Measurements from ENCODE around the gene HSPA1A.
"Not testable (repeated sequence)": the region's sequence is repeated elsewhere in the genome, so short reads cannot be mapped to it uniquely, and the experiment has no call there.

The HSPA1A gene

DNA sequence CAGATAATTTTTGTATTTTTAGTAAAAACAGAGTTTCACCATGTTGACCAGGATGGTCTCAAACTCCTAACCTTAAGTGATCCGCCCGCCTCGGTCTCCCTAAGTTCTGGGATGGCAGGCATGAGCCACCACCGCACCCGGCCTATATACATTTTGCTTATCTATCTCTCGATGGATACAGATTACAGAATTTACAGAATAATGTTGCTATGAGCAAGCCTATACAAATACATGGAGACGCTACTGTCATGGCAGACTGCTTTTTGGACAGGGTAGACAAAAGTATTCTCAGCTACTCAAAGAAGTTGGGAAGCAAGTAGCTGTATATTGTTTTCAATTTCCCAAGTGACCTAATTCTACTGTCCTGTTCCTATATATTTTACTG lies 1.9 kb upstream of the HSPA1A start:
- DNase-seq: no peak

DNA sequence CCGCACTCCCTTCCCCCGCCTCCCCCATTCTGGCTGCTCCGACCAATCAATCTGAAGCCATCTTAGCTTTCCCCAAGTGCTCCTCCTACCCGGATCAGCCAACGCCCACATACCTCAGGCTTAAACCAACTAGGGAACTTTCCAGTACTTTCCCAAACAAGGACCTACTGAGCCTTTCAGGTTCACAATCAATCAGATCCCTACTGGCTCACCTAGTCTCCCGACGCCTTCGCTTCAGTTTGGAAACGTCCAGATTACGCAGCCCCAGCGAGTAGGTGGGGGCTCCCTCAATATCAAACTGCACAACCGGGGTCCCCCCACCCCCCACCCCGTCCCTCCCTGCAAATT lies 692 bp upstream of the HSPA1A start:
- peak; percentile 90 for DNase-seq

DNA sequence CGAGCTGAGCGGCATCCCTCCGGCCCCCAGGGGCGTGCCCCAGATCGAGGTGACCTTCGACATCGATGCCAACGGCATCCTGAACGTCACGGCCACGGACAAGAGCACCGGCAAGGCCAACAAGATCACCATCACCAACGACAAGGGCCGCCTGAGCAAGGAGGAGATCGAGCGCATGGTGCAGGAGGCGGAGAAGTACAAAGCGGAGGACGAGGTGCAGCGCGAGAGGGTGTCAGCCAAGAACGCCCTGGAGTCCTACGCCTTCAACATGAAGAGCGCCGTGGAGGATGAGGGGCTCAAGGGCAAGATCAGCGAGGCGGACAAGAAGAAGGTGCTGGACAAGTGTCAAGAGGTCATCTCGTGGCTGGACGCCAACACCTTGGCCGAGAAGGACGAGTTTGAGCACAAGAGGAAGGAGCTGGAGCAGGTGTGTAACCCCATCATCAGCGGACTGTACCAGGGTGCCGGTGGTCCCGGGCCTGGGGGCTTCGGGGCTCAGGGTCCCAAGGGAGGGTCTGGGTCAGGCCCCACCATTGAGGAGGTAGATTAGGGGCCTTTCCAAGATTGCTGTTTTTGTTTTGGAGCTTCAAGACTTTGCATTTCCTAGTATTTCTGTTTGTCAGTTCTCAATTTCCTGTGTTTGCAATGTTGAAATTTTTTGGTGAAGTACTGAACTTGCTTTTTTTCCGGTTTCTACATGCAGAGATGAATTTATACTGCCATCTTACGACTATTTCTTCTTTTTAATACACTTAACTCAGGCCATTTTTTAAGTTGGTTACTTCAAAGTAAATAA lies 2.0 kb downstream of the HSPA1A start:
- not testable (repeated sequence) for DNase-seq

DNA sequence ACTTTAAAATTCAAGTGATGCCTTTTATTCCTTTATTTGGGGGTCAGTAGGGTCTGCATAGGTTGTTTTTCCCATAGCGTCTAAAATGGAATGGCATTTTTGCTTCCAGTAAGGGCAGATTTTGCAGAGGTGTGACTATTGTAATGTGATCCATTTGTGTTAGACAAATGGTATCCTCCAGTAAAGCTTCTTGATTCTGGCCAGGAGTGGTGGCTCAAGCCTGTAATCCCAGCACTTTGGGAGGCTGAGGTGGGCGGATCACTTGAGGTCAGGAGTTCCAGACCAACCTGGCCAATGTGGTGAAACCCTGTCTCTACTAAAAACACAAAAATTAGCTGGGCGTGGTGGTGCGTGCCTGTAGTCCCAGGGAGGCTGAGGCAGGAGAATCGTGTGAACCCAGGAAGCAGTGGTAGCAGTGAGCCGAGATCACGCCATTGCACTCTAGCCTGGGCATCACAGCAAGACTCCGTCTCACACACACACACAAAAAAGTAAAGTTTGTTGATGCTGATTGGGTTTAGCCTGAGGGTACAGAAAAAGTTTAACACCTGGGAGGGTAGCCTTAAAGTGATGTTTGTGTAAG lies 2.7 kb downstream of the HSPA1A start:
- not testable (repeated sequence) for DNase-seq

DNA sequence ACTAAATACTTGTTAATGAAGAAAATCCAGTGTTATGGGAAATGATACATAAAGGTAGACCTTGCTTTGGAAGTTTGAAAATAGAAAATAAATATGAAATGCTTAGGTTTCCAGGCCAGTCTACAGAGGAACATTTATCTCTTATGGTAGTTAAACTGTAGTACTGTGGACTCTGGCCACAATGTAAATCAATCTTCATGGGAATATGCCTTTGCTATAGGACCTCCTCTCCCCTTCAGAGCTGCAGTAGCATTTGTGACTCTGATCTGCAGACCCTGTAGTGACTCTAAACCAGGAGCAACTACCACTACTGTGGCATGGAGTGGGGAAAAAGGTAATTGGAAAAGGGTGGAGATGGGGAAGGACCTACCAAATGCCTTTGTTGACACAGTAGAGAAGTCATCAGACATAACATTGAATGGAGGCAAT lies 4.5 kb downstream of the HSPA1A start:
- DNase-seq: no peak

DNA sequence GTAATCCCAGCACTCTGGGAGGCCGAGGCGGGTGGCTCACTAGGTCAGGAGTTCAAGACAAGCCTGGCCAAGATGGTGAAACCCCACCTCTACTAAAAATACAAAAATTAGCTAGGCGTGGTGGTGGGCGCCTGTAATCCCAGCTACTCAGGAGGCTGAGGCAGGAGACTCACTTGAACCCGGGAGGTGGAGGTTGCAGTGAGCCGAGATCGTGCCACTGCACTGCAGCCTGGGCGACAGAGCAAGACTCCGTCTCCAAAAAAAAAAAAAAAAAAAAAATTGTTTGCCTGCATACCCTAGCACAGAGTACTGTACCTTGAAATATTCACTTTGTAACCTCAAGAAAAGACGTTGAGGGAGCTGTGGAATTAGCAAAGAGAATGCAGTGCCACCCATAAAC lies 5.1 kb downstream of the HSPA1A start:
- DNase-seq: not testable (repeated sequence)

DNA sequence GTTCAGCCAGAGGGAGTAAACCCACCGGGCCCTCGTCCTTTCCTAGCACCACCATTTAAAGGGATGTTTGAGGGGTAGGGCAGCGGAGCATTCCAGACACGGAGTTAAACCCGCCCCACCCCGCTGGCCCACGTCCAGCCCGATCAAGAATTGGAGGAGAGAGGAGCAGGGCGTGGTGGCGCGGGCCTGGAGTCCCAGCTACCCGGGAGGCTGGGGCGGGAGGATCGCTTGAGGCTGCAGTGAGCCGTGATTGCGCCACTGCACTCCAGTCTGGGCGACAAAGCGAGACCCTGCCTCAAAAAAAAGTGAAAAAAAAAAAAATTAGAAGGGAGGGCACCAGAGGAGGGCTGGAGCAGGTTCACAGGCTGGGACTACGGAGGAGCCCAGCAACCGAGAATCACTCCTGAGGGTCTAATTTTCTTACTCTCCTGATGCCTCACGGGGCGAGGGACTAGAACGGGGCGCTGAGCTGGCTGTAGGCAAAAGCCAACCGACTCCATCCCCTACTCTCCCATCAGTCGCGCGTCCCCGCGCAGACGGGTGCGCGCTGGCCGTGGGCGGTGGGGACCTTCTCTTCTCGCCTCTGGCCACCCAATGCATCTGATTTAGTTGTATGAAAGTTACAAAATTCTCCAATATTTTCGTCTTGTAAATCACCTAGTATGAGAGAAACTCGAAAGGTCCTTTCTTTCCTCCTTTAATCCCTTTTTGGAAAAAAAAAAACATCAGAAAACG lies 6.1 kb downstream of the HSPA1A start:
- DNase-seq: no peak

DNA sequence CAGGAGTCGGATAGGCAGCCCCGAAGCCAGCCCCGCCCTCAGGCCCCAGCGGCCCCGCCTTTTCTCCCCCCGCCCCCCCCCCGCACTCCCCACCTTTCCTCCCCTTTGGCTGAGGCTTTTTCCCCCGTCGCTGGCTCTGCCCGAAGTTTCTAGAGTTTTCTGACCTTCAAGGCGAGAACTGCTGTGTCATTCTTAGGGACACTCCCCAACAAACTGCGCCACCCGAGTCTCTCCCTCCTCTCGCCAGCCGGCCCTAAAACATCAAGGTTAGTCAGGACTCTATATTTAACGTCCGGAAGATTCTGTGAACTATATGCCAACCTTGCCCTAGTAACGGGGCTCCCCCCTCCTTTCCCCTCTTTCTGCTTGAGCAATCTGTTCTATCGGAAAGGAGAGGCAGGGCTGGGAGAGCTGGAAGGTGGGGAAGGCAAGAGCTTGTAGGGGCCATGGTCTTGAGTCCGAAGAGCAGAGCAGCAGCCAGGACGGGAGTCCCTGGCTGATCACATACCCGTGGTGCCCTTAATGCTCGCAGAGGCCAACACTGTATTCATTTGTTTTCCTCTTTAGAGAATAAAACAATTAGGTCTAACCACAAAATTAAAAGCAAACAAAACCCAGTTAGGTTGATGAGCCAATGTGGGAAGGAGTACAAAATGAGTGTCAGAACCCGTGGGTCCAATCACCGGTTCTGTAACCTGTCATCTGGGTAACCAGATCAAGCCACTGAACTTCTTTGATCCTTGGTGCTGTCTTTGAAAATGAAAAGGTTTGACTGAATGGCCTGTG lies 6.9 kb downstream of the HSPA1A start:
- no peak for DNase-seq

DNA sequence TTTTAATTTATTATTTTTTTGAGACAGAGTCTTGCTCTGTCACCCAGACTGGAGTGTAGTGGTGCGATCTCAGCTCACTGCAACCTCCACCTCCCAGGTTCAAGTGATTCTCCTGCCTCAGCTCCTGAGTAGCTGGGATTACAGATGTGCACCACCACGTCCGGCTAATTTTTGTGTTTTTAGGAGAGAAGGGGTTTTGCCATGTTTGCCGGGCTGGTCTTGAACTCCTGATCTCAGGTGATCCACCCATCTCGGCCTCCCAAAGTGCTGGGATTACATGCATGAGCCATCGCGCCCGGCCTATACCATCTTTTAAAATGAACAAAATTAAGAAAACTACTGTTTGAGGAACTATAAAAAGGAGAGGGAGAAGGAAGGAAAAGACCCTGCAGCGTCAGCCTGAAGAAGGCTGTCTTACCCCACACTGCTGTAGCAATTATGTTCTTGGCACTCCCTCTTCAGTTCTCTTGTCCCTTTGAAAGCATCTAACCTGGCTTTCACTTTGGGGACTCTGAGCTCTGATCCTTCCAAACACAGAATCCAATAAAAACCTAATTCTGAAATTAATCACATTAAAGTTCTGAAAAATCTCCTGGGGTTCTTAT lies 8.4 kb downstream of the HSPA1A start:
- not testable (repeated sequence) for DNase-seq

DNA sequence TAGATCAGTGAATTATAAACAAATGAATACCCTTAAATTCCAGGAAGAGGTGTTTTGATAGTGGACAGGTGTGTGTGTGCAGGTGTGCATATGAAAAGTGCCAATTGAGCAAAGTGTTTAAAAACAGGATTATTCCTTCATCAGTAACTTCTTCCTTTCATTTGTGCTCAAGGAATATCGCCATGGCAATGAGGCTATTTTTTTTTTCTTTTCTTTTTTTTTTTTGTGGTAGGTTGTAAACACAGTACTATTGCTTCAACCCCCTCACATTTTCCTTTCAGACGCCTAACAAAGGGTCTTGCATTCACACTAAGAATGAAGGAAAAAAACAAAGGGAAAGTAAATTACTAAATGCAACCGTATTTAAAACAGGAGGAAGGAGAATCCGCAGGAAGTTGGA lies 10.2 kb downstream of the HSPA1A start:
- DNase-seq: no peak

DNA sequence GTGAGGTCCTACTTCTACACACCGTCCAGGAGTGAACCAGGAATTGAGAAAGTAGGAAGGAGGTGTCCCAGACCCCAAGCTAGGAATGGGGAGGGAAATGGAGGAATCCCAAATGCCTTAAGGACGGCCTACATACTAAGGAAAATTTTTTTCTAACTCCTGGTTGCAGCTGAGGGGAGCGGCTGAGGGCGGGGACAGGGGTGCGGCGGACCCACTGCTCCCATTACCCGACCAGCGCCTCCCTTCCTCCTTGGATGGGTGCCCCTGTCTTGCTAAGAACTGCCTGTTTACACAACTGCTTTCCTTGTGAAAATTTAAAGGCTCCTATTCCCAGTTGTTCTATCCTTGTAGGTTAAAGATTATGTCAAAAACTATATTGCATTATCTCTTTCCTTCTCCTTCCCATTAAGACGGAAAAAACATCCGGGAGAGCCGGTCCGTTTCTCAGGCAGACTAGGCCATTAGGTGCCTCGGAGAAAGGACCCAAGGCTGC lies 11.5 kb downstream of the HSPA1A start:
- DNase-seq: no peak

DNA sequence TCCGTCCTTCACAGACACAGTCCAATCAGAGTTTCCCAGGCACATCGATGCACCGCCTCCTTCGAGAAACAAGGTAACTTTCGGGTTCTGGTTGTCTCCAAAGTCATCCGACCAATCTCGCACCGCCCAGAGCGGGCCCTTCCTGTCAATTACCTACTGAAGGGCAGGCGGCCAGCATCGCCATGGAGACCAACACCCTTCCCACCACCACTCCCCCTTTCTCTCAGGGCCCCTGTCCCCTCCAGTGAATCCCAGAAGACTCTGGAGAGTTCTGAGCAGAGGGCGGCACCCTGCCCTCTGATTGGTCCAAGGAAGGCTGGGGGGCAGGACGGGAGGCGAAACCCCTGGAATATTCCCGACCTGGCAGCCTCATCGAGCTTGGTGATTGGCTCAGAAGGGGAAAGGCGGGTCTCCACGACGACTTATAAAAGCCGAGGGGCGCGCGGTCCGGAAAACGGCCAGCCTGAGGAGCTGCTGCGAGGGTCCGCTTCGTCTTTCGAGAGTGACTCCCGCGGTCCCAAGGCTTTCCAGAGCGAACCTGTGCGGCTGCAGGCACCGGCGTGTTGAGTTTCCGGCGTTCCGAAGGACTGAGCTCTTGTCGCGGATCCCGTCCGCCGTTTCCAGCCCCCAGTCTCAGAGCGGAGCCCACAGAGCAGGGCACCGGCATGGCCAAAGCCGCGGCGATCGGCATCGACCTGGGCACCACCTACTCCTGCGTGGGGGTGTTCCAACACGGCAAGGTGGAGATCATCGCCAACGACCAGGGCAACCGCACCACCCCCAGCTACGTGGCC lies 12.1 kb downstream of the HSPA1A start, which contains the start of gene HSPA1B:
TSS of gene HSPA1B (plus strand) at position 453 of the 794 bp plus-strand sequence. CDS start at position 666, 213 bp downstream.
- peak; percentile 94 for DNase-seq

DNA sequence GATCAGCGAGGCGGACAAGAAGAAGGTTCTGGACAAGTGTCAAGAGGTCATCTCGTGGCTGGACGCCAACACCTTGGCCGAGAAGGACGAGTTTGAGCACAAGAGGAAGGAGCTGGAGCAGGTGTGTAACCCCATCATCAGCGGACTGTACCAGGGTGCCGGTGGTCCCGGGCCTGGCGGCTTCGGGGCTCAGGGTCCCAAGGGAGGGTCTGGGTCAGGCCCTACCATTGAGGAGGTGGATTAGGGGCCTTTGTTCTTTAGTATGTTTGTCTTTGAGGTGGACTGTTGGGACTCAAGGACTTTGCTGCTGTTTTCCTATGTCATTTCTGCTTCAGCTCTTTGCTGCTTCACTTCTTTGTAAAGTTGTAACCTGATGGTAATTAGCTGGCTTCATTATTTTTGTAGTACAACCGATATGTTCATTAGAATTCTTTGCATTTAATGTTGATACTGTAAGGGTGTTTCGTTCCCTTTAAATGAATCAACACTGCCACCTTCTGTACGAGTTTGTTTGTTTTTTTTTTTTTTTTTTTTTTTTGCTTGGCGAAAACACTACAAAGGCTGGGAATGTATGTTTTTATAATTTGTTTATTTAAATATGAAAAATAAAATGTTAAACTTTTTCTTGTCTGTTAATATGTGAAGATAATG lies 14.4 kb downstream of the HSPA1A start:
- no peak for DNase-seq

DNA sequence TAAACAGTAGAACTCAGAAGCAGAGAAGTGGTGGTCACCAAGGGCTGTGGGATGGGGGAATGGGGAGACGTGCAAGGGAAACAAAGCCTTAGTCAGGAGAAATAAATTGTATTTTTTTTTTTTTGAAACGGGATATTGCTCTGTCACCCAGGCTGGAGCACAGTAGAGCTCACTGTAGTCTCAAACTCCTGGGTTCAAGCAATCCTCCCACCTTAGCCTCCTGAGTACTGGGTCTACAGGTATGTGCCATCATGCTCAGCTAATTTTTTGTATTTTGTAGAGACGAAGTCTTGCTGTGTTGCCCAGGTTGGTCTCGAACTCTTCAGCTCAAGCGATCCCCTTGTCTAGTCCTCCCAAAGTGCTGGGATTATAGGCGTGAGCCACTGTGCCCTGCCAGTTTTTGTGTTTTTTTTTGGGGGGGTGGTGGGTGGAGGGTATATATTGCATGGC lies 15.6 kb downstream of the HSPA1A start:
- no peak for DNase-seq

DNA sequence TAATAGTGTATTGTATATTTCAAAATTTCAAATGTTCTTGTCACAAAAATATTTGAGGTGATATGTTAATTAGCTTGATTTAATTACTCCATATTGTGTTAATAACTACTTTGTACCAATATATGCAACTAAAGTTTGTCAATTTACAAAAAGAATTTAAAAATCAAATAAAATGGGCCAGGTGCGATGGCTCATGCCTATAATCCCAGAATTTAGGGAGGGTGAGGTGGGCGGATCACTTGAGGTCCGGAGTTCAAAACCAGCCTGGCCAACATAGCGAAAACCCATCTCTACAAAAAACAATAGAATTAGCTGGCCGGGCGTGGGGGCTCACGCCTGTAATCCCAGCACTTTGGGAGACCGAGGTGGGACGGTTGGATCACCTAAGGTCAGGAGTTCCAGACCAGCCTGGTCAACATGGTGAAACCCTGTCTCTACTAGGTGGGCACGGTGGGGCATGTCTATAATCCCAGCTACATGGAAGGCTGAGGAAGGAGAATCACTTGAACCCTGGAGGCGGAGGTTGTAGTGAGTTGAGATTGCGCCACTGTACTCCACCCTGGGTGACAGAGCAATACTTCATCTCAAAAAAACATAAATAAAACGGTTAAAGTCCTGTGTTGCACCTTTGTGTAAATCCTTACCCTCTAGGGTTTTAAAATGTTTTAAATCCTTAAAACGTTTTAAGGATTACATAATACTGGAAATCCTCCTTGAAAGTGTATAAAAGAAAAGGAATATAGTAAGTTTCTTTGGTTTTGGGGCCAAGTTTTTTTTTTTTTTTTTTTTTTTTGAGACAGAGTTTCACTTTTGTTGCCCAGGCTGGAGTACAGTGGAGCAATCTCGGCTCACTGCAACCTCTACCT lies 16.2 kb downstream of the HSPA1A start:
- DNase-seq: no peak

DNA sequence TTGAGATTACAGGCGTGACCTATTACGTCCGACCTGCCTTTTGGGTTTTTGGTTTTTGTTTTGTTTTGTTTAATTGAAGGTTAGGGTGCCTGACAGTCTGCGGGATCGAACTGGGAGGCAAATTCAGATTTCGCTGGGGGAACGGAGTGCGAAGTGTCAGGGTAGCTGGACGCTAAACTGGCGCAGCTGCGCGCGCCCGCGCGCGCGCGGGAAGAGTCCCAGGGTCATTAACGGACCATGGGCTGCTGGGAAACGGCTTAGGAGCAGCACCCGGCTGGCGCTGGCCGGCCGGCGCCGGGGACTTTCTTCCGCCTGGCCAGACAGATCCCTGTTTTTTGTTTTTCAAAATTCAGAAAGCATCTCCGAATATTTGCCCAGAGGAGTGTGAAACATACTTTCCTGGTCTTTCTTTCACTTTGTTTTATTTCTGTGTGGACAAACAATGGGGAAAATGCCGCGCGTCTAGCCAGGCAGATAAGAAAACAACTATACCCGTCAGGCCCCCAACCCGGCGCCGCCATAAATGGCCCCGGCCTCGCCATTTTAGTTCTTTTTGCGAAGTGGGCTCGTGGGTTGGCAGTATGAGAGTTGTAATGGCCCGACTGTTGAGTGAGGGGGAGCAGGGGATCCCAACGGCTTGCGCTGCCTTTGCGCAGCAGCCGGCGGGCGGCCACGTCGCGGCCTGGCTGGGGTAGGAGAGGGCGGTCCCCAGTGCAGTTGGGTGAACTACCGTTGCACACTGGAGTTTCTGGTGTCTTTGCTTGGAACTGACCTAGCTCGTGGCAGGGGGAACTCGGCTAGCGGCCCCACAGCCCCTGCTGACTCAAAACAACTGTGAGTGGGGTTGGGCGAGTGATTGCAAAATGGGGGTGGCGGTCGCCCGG lies 19.3 kb downstream of the HSPA1A start:
- DNase-seq: peak; percentile 72

DNA sequence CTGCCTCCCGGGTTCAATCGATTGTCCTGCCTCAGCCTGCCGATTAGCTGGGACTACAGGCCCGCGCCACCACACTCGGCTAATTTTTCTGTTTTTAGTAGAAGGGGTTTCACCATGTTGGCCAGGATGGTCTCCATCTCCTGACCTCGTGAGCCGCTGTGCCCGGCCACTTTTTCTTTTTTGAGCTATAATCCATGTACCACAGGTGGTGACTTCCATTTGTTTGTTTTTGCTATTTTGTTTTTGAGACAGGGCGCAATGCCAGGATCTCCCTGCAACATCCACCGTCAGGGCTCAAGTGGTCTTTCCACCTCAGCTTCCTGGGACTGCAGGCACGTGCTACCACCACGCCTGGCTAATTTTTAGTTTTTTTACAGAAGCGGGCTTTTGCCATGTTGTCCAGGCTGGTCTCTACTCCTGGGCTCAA lies 20.7 kb downstream of the HSPA1A start:
- DNase-seq: no peak

DNA sequence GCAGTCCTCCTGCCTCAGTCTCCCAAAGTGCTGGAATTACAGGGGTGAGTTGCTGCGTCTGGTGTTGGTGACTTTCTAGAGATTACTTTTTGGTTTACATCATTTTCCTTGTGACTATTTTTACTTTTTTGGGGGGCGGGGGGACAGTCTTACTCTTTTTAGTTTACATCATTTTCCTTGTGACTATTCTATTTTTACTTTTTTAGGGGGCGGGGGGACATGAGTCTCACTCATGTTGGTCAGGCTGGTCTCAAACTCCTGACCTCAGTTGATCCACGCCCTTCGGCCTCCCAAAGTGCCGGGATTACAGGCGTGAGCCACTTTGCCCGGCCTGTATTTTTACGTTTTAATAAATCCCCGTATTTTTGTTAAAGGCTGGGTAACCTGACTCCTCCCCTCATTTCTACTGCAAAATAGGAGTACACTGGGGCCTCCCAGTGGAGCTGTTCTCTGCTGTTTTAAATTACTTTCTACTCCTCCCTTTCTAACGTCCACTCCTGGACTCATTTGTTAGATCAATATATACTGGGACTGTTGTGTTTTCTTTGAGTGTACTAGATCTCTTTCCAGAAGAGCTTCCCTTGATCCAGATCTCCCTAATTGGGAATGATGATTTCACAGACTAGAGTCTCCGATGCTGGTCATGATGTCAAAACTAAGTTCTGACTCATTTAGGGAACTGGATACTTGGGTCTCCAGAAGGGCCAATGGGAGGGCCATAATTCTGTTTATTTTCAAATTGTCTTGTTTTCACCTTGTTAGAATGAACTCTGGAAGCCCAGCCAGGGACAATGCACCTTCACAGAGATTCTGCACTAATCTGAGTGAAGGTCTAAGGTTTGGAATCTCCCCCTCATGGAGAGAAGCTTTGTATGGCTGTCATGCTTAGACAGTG lies 21.4 kb downstream of the HSPA1A start:
- DNase-seq: no peak

All from NCI-H187 treated with DMSO at 0.1 percent for 48 hours (cell line).